NOMO-1 treated with dmso at 0.1 percent for 144 hours (cell line): Measurements from ENCODE around the gene DENND10.
"Not testable (repeated sequence)": the region's sequence is repeated elsewhere in the genome, so short reads cannot be mapped to it uniquely, and the experiment has no call there.

Experiments used
- DNase-seq: peaks from one replicate; lab custom pipeline; 2025; ENCODE audit not compliant: unreplicated experiment; lab: John Stamatoyannopoulos, UW

The DENND10 gene

DNA sequence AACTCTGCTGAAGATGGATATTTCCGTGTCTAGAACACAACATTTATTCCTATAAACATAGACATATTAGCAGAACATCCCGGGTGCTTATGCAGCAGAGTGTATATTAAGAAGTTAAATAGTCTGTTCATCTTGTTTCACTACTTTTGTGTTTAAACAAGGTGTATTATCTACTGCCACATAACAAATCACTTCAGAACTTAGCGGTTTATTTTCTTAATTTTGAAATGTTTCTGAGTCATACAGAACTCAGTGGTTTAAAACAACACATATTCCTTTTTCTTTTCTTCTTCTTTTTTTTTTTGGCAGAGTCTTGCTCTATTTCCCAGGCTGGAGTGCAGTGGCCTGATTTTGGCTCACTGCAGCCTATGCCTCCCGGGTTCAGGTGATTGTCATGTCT, 25.8 kb downstream of the DENND10 start:
- no peak for DNase-seq

- peak; percentile 86 for DNase-seq
Measured at GRCh38 chr10:119131512-119132240, 27.8 kb downstream of the DENND10 start.

- DNase-seq: no peak
Measured at GRCh38 chr10:119132521-119133345, 28.8 kb downstream of the DENND10 start.

GRCh38 chr10:119133949-119134348, 30.0 kb downstream of the DENND10 start:
- DNase-seq: no peak

DNA sequence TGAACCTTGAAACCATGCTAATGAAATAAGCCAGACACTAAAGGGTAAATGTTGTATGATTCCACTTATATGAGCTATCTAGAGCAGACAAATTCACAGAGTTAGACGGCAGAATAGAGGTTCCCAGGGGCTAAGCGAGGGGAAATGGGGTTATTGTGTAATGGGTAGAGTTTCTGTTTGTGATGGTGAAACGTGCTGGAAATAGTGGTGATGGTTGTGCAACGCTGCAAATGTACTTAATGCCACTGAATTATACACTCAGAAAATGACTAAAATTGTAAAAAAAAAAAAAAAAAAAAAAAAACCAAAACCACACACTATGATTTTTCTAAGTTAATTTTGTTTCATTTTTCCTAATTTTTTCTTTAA, 31.6 kb downstream of the DENND10 start:
- DNase-seq: peak; percentile 88

GRCh38 chr10:119136084-119136483, 32.2 kb downstream of the DENND10 start:
- no peak for DNase-seq

DNA sequence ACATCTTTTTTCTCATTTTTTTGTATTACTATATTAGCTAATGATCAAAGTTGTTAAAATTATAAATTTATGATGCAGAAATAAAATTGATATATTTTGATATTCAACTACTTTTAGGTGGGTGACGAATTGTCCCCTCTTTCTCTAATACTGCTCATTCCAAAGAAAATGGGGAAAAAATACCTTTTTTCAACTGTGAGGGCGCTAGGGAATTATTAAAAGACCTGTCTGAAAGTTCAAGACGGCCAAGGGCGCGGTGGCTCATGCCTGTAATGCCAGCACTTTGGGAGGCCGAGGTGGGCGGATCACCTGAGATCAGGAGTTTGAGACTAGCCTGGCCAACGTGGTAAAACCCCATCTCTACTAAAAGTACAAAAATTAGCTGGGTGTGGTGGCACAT, 34.0 kb downstream of the DENND10 start:
- not testable (repeated sequence) for DNase-seq

GRCh38 chr10:119138346-119139306, 34.7 kb downstream of the DENND10 start:
- DNase-seq: peak; percentile 15

GRCh38 chr10:119139464-119140067, 35.7 kb downstream of the DENND10 start:
- DNase-seq: peak; percentile 28

GRCh38 chr10:119140603-119141245, 36.8 kb downstream of the DENND10 start:
- DNase-seq: no peak

DNA sequence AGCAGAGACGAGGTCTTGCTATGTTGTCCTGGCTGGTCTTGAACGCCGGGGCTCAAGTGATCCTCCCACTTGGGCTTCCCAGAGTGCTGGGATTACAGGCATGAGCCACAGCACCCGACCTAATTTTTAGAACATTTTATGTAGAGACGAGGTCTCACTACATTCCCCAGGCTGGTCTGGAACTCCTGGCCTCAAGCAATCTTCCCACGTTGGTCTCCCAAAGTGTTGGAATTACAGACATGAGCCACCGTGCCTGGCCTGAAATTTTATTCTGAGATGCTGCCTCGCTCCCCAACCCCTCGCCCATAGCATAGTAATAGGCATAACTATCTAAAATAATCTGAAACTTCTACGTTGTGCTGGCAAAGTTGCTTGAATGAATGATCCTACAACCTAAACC, 39.7 kb downstream of the DENND10 start:
- no peak for DNase-seq

- no peak for DNase-seq
Measured at GRCh38 chr10:119149157-119149556, 45.2 kb downstream of the DENND10 start.

GRCh38 chr10:119149729-119150128, 45.8 kb downstream of the DENND10 start:
- DNase-seq: no peak

DNA sequence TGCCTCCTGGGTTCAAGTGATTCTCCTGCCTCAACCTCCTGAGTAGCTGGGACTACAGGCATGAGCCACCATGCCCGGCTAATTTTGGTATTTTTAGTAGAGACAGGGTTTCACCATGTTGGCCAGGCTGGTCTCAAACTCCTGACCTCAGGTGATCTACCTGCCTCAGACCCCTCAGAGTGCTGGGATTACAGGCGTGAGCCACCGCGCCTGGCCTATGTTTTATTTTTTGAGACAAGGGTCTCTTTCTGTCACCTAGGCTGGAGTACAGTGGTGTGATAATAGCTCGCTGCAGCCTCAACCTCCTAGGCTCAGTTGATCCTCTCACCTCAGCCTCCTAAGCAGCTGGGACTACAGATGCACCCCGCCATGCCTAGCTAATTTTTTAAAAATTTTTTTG, 47.7 kb downstream of the DENND10 start:
- not testable (repeated sequence) for DNase-seq

- no peak for DNase-seq
Measured at GRCh38 chr10:119153041-119153440, 49.1 kb downstream of the DENND10 start.

DNA sequence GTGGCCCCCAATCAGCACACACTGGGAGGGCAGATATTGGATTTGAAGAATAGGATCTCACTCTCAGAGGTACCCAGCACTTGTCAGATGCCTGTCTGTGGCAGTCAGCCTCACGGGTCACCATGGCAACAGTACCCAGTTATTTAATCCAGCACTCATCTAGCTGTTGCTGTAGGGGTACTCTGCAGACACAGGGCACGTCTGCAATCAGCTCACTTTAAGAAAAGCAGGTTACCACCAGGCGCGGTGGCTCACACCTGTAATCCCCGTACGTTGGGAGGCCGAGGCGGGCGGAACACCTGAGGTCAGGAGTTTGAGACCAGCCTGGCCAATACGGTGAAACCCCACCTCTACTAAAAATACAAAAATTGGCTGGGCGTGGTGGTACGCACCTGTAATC, 49.7 kb downstream of the DENND10 start:
- DNase-seq: no peak

DNA sequence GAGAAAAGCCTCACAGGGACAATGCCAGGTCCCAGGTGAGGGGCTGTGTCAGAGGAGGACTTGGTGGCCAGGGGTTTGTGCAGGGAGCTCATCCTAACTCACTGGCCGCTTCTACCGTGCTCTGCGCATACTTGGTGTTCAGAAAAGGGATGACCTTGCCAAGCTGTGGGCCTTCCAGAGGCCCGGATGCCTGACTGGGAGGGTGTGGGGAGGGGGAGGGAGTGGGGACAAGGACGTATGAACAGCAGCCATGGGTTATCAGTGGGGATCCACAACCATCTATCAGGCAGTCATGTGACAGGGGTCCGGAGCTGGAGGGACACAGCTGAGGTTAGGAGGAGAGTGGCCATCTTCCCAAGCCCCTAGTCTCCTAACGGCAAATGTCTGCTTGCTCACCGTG, 55.4 kb downstream of the DENND10 start:
- no peak for DNase-seq

DNA sequence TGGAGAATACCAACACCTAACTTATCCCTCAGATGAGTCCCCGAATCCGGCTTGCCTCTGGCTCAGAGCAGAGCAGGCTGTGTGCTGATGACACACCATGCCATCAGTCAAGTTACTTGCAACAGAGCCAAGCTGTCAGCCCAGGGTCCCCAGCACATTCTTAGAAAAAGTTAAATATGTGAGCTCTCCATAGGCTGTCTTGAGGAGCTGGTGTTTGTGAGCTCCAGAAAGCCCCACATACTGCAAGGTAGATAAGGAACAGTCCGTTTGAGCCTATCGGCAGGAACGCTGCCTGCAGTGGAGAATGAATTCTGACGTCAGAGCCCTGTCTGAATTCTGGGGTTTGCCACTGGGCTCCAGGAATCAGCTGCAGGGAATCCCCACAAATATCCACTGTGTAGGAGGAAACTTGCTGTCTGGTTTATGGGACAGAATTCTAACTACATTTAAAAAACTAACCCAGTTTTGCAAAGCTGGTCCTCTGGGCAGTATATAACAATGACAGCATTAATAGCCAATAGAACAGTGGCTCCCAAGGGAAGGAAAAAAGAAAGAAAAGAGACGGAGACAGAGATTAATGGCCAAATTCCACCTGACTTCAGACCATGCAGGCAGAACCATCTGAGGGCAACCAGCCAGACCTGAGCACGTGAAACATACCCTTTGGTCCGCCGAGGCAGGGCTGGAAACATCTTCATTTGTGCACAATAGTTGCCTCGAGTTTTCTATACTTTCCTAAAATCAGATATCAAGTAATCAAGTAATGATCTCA, 58.0 kb downstream of the DENND10 start:
- no peak for DNase-seq

DNA sequence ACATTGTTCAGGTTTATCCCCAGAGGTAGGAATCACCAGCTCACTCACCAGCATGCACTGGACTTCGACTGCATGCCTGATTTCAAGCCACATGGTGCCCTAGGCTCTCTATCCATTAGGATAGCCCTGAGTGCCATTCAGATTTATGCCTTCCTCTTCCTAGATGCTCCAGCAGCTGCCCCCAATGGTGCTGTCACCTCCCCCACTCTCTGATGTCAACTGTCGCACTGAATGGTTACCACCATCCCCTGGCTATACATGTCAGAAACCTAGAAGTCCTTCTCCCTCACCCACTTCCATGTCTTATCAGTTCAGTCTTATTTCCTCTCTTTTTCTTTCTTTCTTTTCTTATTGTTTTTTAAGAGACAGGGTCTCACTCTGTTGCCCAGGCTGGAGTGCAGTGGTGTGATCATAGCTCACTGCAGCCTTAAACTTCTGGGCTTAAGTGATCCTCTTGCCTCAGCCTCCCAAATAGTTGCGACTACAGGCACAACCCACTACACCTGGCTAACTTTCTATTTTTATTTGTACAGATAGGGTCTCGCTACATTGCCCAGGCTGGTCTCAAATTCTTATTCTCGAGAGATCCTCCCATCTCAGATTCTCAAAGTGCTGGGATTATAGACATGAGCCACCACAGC, 58.7 kb downstream of the DENND10 start:
- DNase-seq: no peak
